A673 (cell line): ENCODE measurements around the gene CPT1A. TPM values are rescaled to one million over a fixed set of nuclear protein-coding genes. Genes with fewer than 3 reads are reported as not detected.

Experiments
- BruUV-seq: library from RNA; stranded (reverse); fragments of 400-500 nt; replicated peaks from 2 replicates; lab custom pipeline; 2021; lab: Mats Ljungman, UMichigan
- CTCF ChIA-PET: fragments of 300-600 bp; sonication (Branson Sonifier 250); formaldehyde crosslinking; loops from one replicate; lab custom pipeline; 2022; ENCODE audit warnings: antibody characterized with exemption; lab: Charles Lee
- POLR2A ChIA-PET: fragments of 300-600 bp; sonication (Branson Sonifier 250); formaldehyde crosslinking; loops from one replicate; lab custom pipeline; 2022; ENCODE audit warnings: antibody characterized with exemption; ENCODE audit not compliant: low non-redundant PET; lab: Charles Lee
- DNase-seq: peaks from one replicate; pipeline ENCODE4 v3.0.0-alpha.2; 2015; ENCODE audit warnings: low spot score
- H3K27ac ChIP-seq: fragments of 200-600 bp; sonication (generic); 2 replicates; pipeline ENCODE4 v1.5.1; 2016; ENCODE audit warnings: mixed run types, low read depth, mild to moderate bottlenecking, mixed read lengths, antibody characterized with exemption, low read length; ENCODE audit not compliant: poor library complexity, severe bottlenecking
- H3K27me3 ChIP-seq: fragments of 200-600 bp; sonication (generic); replicated peaks from 2 replicates; pipeline ENCODE4 v1.6.1; 2017; ENCODE audit warnings: mixed run types, low read depth, mild to moderate bottlenecking, mixed read lengths, antibody characterized with exemption, low read length; ENCODE audit not compliant: insufficient read depth, poor library complexity
- H3K36me3 ChIP-seq: fragments of 200-600 bp; sonication (generic); 2 replicates; pipeline ENCODE4 v1.6.1; 2016; ENCODE audit warnings: mixed run types, mild to moderate bottlenecking, mixed read lengths, antibody characterized with exemption, low read length; ENCODE audit not compliant: insufficient read depth, poor library complexity, severe bottlenecking
- H3K4me1 ChIP-seq: fragments of 200-600 bp; sonication (generic); 2 replicates; pipeline ENCODE4 v1.6.1; 2017; ENCODE audit warnings: mixed run types, mild to moderate bottlenecking, mixed read lengths, antibody characterized with exemption, low read length; ENCODE audit not compliant: insufficient read depth, poor library complexity, severe bottlenecking
- H3K4me3 ChIP-seq: fragments of 200-600 bp; sonication (generic); 2 replicates; pipeline ENCODE4 v1.5.1; 2016; ENCODE audit warnings: low read depth, mixed run types, mild to moderate bottlenecking, mixed read lengths, low read length; ENCODE audit not compliant: poor library complexity, severe bottlenecking
- H3K9me3 ChIP-seq: fragments of 200-600 bp; sonication (generic); 2 replicates; pipeline ENCODE4 v1.6.1; 2016; ENCODE audit warnings: mixed run types, low read depth, mild to moderate bottlenecking, mixed read lengths, antibody characterized with exemption, low read length; ENCODE audit not compliant: poor library complexity, severe bottlenecking
- CTCF ChIP-seq: fragments of 300-800, 200-600 bp; sonication (generic); conservative IDR thresholded peaks from 2 replicates; pipeline ENCODE4 v1.5.1; 2017; ENCODE audit warnings: low read depth, mild to moderate bottlenecking, antibody characterized with exemption, low read length, moderate library complexity, mixed read lengths
- EZH2 ChIP-seq: fragments of 200-600 bp; sonication (generic); IDR thresholded peaks from 2 replicates; pipeline ENCODE4 v1.6.1; 2017; ENCODE audit warnings: borderline replicate concordance, low read depth, mild to moderate bottlenecking, mixed read lengths, antibody characterized with exemption, low read length; ENCODE audit not compliant: poor library complexity, severe bottlenecking
- intact Hi-C: fragments of 100-400 bp; cut with micrococcal nuclease; formaldehyde crosslinking; loops from one replicate; pipeline ENCODE4 v1.10.0; 2022; ENCODE audit not compliant: unreplicated experiment
- total RNA-seq: library from RNA; stranded (reverse); gene quantifications from 2 replicates; pipeline ENCODE4 v1.2.3, GENCODE V29; 2021

The CPT1A gene
- total RNA-seq, 1 experiment from 2014 or later = 15.5 TPM

- intact Hi-C loops = no loop called here
- Histone ChIP-seq H3K4me3 (no peak overlapping the region), H3K27me3 (no peaks in the 10 kb centered on the region), H3K36me3 (no peaks in the 10 kb centered on the region), H3K27ac (no peak overlapping the region), H3K9me3 (no peaks in the 10 kb centered on the region), H3K4me1 (no peaks in the 10 kb centered on the region)
- ChIA-PET CTCF (interaction anchor here (0.6 kb wide), 1 partner anchor 92 kb away, joined by 3 read pairs; no protein-coding TSS in a partner anchor), POLR2A (no interaction called here)
- no TSS peak for BruUV-seq
- no peak for DNase-seq
- no peak for TF ChIP-seq EZH2
- TF ChIP-seq CTCF = no peak
These were observed 70.9 kb downstream of the CPT1A start for GRCh38 chr11:68770781-68771180.

GRCh38 chr11:68767672-68768071 lies 74.0 kb downstream of the CPT1A start:
- Histone ChIP-seq H3K4me3 (no peak overlapping the region), H3K27me3 (no peaks in the 10 kb centered on the region), H3K9me3 (no peaks in the 10 kb centered on the region), H3K27ac (no peak overlapping the region), H3K36me3 (no peaks in the 10 kb centered on the region), H3K4me1 (peaks cover 4% of the 10 kb centered on the region)
- no peak for TF ChIP-seq CTCF
- no peak for TF ChIP-seq EZH2
- POLR2A ChIA-PET = no interaction called here
- CTCF ChIA-PET = no interaction called here
- no peak for DNase-seq
- no TSS peak for BruUV-seq
- intact Hi-C loops = no loop called here

- Histone ChIP-seq H3K4me3 (no peak overlapping the region), H3K27ac (no peak overlapping the region), H3K9me3 (no peaks in the 10 kb centered on the region), H3K36me3 (no peaks in the 10 kb centered on the region), H3K27me3 (no peaks in the 10 kb centered on the region), H3K4me1 (peaks cover 4% of the 10 kb centered on the region)
- ChIA-PET CTCF (no interaction called here), POLR2A (no interaction called here)
- intact Hi-C loops = no loop called here
- TF ChIP-seq EZH2 (no peak), CTCF (no peak)
- no TSS peak for BruUV-seq
- DNase-seq = no peak
These were observed 74.9 kb downstream of the CPT1A start for GRCh38 chr11:68766786-68767185.
